K562 treated with DMSO at 1 percent for 12 hours (cell line): ENCODE data around the gene AADAT. TPM values are rescaled to one million over a fixed set of nuclear protein-coding genes. Genes with fewer than 3 reads are reported as not detected.

ENCODE experiments used
- total RNA-seq: library from RNA; unstranded; fragments of 300-600 nt; gene quantifications from 2 replicates; pipeline ENCODE4 v1.2.3, GENCODE V29; 2022; ENCODE audit not compliant: insufficient read depth

The AADAT gene
- total RNA-seq, result not detected in 2 replicates

GRCh38 chr4:170089668-170090351 lies at the start of gene AADAT:
AADAT (minus strand) TSS chr4:170089956; CDS start chr4:170089690, 266 bp downstream.

GRCh38 chr4:170026253-170027021 lies 63.3 kb downstream of the AADAT start, which contains the start of gene MFAP3L:
MFAP3L (minus strand) TSS chr4:170026395; CDS start chr4:170005877, 20,518 bp downstream.

Other genes starting within 250 kb of the AADAT start
- gene MFAP3L, start 63.6 kb downstream of the AADAT start, total RNA-seq, result 0.19 TPM in 1 of 2 replicates, not detected in the other